Measurements from ENCODE around the gene NRARP.

DNA sequence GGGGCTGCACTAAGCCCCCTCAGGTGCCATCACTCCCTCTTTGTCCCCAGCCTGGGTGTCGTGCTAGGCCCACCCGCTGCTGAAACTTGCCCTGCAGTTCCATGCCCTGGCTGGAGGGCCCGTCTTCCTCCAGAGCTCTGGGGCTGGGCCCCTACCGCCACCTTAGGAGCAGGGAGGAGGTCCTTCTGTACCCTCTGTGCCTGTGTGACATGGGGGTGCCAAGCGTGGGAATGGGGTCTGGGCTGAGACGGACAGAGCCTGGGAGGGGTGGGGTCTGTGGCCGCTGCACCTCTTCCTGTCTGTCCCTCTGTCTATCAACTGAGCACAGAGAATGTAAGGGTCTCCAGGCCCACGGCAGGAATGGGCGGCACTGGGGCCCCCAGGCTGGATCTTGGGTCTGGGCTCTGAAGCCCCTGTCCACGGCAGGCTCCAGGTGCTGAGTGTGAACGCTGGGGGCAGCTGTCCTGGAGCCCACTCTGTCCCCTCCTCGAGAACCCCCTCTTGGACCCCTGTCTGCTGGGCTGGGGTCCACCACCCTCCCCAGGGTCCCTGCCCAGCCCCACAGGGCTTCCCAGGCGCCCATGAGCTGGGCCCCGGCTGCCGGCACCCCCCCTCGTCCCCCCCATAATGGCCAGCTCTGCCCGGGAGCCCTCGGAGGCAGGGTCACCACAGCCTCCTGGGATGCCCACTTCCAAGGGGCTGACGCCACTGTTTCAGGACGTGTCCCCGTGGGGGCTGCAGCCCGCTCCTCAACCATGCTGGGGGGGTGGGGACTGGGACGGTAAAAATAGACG lies 15.8 kb upstream of the NRARP start:
- TF ChIP-seq POLR2A (IDR thresholded peaks at IDR 0.05; ENCODE audit: low read length) (no peak), GATA1 (IDR thresholded peaks at IDR 0.05; ENCODE audit: low read depth, low read length) (no peak)
